ENCODE results near the gene MAP2. TPM values are rescaled to one million over a fixed set of nuclear protein-coding genes. Genes with fewer than 3 reads are reported as not detected.

MAP2 gene
- total RNA-seq, 2 experiments from 2014 or later = 0.10 TPM; not detected in 1

DNA sequence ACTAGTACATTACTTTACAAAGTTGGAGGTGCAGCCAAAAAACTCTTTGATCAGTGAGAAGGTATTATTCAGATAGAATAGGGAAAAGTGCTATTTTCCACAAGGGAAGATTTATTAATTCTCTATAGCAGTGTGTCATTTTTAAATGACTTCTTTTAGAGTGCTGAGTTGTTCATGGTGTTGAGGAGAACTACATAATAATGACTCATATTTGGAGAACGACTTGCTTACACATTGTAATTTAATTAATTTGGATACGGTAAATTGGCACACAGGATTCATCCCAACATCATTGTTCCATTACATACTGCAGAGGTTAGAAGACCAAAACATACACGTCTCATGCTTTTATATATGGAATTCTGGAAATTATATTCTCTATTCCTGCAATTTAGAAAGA lies 22.1 kb upstream of the MAP2 start:
- no peak overlapping the region for H3K4me2 ChIP-seq (ENCODE audit: low read length)
- no TSS peak for BruUV-seq (replicated peaks)
- ChIA-PET POLR2A (interaction anchor here (0.9 kb wide), 1 partner anchor 15 kb away, joined by 3 read pairs; no protein-coding TSS in a partner anchor), CTCF (ENCODE audit: unreplicated experiment) (no interaction called here)
- no peak for DNase-seq (ENCODE audit: low spot score)
- no peaks in the 10 kb centered on the region for H3K79me2 ChIP-seq (ENCODE audit: insufficient read depth, low read depth, low read length)
- H3K9me2 ChIP-seq (ENCODE audit: insufficient read depth, low read length) = no peaks in the 10 kb centered on the region
- H4K20me1 ChIP-seq (ENCODE audit: insufficient read depth, low read length) = no peaks in the 10 kb centered on the region
- no peaks in the 10 kb centered on the region for H3K36me3 ChIP-seq (ENCODE audit: insufficient read depth, low read length)
- no peak overlapping the region for H3K4me3 ChIP-seq (ENCODE audit: low read depth, low read length, poor library complexity, severe bottlenecking)
- intact Hi-C loops (cut with micrococcal nuclease; ENCODE audit: unreplicated experiment) = no loop called here
- H3K4me1 ChIP-seq (ENCODE audit: insufficient read depth, low read length, poor library complexity, severe bottlenecking) = no peaks in the 10 kb centered on the region
- no peak for TF ChIP-seq EZH2phosphoT487 (IDR thresholded peaks at IDR 0.05; ENCODE audit: borderline replicate concordance, low read depth, low read length)
- TF ChIP-seq CTCF (conservative IDR thresholded peaks at IDR 0.05; ENCODE audit: low read length) = no peak
- H3K27ac ChIP-seq (ENCODE audit: low read depth, low read length, poor library complexity, severe bottlenecking) = no peak overlapping the region
- no peak overlapping the region for H2AFZ ChIP-seq (ENCODE audit: low read length)
- H3K9me3 ChIP-seq (ENCODE audit: low read length) = no peaks in the 10 kb centered on the region

- CTCF ChIA-PET (ENCODE audit: unreplicated experiment) = no interaction called here
- Histone ChIP-seq H3K4me2 (ENCODE audit: low read length) (no peak overlapping the region), H3K4me1 (ENCODE audit: insufficient read depth, low read length, poor library complexity, severe bottlenecking) (no peaks in the 10 kb centered on the region), H2AFZ (ENCODE audit: low read length) (no peak overlapping the region), H3K9me2 (ENCODE audit: insufficient read depth, low read length) (no peaks in the 10 kb centered on the region), H3K36me3 (ENCODE audit: insufficient read depth, low read length) (no peaks in the 10 kb centered on the region), H3K9me3 (ENCODE audit: low read length) (no peaks in the 10 kb centered on the region), H3K4me3 (ENCODE audit: low read depth, low read length, poor library complexity, severe bottlenecking) (no peak overlapping the region), H4K20me1 (ENCODE audit: insufficient read depth, low read length) (no peaks in the 10 kb centered on the region), H3K27ac (ENCODE audit: low read depth, low read length, poor library complexity, severe bottlenecking) (no peak overlapping the region), H3K79me2 (ENCODE audit: insufficient read depth, low read depth, low read length) (no peaks in the 10 kb centered on the region)
- intact Hi-C loops (cut with micrococcal nuclease; ENCODE audit: unreplicated experiment) = no loop called here
- POLR2A ChIA-PET = no interaction called here
- TF ChIP-seq EZH2phosphoT487 (IDR thresholded peaks at IDR 0.05; ENCODE audit: borderline replicate concordance, low read depth, low read length) (no peak), CTCF (conservative IDR thresholded peaks at IDR 0.05; ENCODE audit: low read length) (no peak)
- BruUV-seq (replicated peaks) = no TSS peak
- no peak for DNase-seq (ENCODE audit: low spot score)
These were observed 12.6 kb upstream of the MAP2 start for GRCh38 chr2:209411296-209411695.

GRCh38 chr2:209411718-209412117 lies 12.1 kb upstream of the MAP2 start:
- BruUV-seq (replicated peaks) = no TSS peak
- CTCF ChIA-PET (ENCODE audit: unreplicated experiment) = no interaction called here
- POLR2A ChIA-PET = interaction anchor here (0.7 kb wide), 1 partner anchor 31 kb away, joined by 3 read pairs; no protein-coding TSS in a partner anchor

More at GRCh38 chr2:209411718-209412117, 12.1 kb upstream of the MAP2 start:
- Histone ChIP-seq H3K79me2 (ENCODE audit: insufficient read depth, low read depth, low read length) (no peaks in the 10 kb centered on the region), H3K9me2 (ENCODE audit: insufficient read depth, low read length) (no peaks in the 10 kb centered on the region), H4K20me1 (ENCODE audit: insufficient read depth, low read length) (no peaks in the 10 kb centered on the region), H3K4me1 (ENCODE audit: insufficient read depth, low read length, poor library complexity, severe bottlenecking) (no peaks in the 10 kb centered on the region), H3K4me2 (ENCODE audit: low read length) (no peak overlapping the region), H3K4me3 (ENCODE audit: low read depth, low read length, poor library complexity, severe bottlenecking) (no peak overlapping the region), H3K9me3 (ENCODE audit: low read length) (no peaks in the 10 kb centered on the region), H3K36me3 (ENCODE audit: insufficient read depth, low read length) (no peaks in the 10 kb centered on the region), H3K27ac (ENCODE audit: low read depth, low read length, poor library complexity, severe bottlenecking) (no peak overlapping the region), H2AFZ (ENCODE audit: low read length) (no peak overlapping the region)
- intact Hi-C loops (cut with micrococcal nuclease; ENCODE audit: unreplicated experiment) = no loop called here
- TF ChIP-seq CTCF (conservative IDR thresholded peaks at IDR 0.05; ENCODE audit: low read length) (no peak), EZH2phosphoT487 (IDR thresholded peaks at IDR 0.05; ENCODE audit: borderline replicate concordance, low read depth, low read length) (no peak)
- no peak for DNase-seq (ENCODE audit: low spot score)

Data from OCI-LY7 (cell line).